Islet precursor cell (in vitro differentiated cells): ENCODE measurements around the gene HBD.

Source experiments
- DNase-seq: peaks from one replicate; pipeline ENCODE4 v3.0.0-alpha.2; 2018

Gene HBD

GRCh38 chr11:5230266-5230665 is 4.0 kb downstream of the HBD start:
- DNase-seq = no peak

GRCh38 chr11:5229796-5230195 is 4.5 kb downstream of the HBD start:
- no peak for DNase-seq

- DNase-seq = no peak
Observed at GRCh38 chr11:5229356-5229755, 4.9 kb downstream of the HBD start.

DNA sequence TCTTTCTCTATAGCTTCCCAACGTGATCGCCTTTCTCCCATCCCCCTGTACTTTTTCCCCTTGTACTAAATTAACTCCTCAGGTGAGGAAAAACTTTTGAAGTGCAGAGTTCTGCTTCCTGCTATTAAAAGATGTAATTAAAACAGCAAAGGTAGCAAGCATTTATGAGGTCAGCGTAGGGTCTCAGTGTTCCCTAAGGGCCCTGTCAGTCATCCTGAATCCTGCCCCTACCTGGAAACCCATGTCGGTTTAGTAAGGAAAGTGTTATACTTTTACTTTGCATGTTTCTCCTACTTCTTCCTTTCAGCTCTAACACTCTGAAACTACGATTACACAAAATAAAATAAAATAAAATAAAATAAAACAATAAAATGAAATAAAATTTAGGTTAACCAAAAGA is 6.2 kb downstream of the HBD start:
- no peak for DNase-seq

- DNase-seq = no peak
Observed at GRCh38 chr11:5227681-5228080, 6.6 kb downstream of the HBD start.

DNA sequence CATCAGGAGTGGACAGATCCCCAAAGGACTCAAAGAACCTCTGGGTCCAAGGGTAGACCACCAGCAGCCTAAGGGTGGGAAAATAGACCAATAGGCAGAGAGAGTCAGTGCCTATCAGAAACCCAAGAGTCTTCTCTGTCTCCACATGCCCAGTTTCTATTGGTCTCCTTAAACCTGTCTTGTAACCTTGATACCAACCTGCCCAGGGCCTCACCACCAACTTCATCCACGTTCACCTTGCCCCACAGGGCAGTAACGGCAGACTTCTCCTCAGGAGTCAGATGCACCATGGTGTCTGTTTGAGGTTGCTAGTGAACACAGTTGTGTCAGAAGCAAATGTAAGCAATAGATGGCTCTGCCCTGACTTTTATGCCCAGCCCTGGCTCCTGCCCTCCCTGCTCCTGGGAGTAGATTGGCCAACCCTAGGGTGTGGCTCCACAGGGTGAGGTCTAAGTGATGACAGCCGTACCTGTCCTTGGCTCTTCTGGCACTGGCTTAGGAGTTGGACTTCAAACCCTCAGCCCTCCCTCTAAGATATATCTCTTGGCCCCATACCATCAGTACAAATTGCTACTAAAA is 7.5 kb downstream of the HBD start, which contains the start of gene HBB:
TSS of gene HBB (minus strand) at position 340 of the 579 bp plus-strand sequence. CDS start at position 290, 50 bp downstream.
- no peak for DNase-seq

DNA sequence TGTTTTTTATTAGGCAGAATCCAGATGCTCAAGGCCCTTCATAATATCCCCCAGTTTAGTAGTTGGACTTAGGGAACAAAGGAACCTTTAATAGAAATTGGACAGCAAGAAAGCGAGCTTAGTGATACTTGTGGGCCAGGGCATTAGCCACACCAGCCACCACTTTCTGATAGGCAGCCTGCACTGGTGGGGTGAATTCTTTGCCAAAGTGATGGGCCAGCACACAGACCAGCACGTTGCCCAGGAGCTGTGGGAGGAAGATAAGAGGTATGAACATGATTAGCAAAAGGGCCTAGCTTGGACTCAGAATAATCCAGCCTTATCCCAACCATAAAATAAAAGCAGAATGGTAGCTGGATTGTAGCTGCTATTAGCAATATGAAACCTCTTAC is 8.8 kb downstream of the HBD start:
- no peak for DNase-seq

- no peak for DNase-seq
Observed at GRCh38 chr11:5224538-5225479, 9.5 kb downstream of the HBD start.

GRCh38 chr11:5223686-5224085 is 10.6 kb downstream of the HBD start:
- DNase-seq = no peak

- DNase-seq = no peak
Observed at GRCh38 chr11:5223146-5223545, 11.1 kb downstream of the HBD start.

- DNase-seq = no peak
Observed at GRCh38 chr11:5210376-5210885, 23.9 kb downstream of the HBD start.

DNA sequence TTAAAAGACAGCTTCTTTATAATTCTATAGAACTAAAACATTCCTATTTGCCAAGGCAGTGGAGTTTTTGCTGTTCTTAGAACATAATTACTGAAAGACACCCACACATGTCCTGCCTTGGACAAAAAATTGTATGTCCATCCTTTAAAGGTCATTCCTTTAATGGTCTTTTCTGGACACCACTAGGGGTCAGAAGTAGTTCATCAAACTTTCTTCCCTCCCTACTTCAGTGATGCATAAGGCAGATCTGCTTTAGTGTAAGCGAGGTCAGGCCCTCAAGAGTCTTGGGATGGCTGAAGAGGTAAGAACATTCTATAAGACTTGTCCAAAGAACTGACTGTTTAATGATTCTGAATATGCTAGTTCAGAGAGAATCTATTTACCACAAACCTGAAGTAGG is 29.5 kb downstream of the HBD start:
- DNase-seq = peak; percentile 59

GRCh38 chr11:5203366-5203765 is 30.9 kb downstream of the HBD start:
- no peak for DNase-seq

DNA sequence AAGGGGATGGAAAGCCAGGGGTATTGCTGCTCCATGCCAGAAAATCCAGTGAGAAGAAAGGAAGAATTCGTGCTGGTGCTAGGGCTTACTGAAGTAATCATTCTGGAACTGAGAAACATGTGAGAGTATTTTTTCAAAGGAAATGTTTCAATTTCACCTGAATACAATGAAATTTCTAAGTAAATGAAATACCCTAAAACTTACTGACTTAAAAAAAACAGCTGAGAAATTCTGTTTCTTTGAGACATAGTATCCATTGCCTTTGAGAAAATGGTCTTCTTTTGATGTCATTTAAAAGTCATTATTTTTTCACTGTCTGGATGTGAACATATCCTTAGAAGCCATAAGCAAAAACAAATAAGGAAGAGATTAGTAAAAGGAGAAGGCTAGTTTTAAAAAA is 33.7 kb downstream of the HBD start, which contains the start of gene OR51V1:
TSS of gene OR51V1 (minus strand) at position 101 of the 400 bp plus-strand sequence. CDS start at position 101, 0 bp downstream.
- DNase-seq = no peak

- no peak for DNase-seq
Observed at GRCh38 chr11:5198285-5198684, 36.0 kb downstream of the HBD start.

GRCh38 chr11:5197536-5197935 is 36.7 kb downstream of the HBD start:
- DNase-seq = no peak

DNA sequence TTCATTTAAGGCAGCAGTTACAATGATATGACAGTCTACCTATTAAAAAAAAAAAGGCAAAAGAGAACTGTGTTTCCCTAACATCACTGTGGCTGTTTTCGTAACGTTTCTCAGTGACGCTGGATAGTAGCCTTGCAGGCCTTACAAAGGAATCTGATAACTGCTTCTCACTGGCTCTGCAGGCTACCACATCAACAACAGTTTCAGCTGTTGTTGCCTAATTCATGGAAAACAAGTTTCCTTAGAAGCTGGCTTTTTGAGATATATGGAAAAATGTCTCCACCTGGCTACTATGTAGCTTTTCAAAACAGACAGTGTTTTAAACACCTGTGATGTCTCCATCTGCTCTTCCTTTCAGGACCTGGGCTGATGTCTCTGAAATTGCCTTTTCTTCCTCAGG is 37.6 kb downstream of the HBD start:
- no peak for DNase-seq

DNA sequence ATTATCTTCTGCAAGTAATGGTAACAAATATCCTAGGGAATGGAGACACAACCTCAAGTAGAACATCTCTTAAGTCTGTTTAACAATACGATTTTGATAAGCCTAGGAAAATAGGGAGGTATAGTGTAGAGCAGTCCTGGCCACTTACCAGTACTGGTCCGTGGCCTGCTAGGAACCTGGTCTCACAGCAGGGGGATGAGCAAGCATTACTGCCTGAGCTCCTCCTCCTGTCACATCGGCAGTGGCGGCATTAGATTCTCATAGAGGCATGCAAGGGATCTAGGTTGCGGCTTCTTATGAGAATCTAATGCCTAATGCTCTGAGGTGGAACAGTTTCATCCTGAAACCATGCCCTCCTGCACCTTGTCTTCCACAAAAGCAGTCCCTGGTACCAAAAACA is 38.2 kb downstream of the HBD start:
- DNase-seq = no peak

DNA sequence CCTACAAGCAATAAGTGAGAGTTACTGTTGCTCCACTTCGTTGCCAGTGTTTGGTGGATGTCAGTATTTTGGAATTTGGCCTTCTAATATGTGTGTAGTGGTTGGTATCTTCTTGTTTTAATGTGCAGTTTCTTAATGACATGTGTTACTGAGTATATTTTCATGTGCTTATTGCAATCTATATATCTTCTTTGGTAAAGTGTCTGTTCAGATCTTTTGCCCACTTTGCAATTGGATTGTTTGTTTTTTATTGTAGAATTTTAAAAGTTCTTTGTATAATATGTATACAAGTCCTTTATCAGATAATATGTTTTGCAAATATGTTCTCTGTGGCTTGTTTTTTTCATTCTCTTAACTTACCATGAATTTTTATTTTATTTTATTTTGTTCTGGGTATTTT is 41.5 kb downstream of the HBD start:
- DNase-seq = no peak

DNA sequence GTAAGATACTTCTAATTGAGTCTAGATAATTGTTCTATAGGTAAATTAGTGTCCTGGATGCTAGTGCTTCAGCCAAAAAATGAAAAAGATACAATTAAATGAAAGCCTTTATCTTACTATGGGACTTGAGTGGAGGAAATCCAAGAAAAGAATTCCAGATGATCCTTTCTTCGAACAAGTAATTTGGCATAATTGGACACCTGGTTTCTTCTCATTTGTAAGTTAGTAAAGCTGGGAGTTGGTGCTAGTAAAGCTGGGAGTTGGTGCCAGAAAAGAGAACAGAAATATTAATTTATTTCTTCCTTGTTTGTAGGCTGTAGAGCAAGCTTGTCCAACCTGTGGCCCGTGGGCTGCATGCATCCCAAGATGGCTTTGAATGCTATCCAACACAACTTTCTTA is 46.1 kb downstream of the HBD start:
- no peak for DNase-seq
